ENCODE results near the gene CNKSR2. TPM values are rescaled to one million over a fixed set of nuclear protein-coding genes. Genes with fewer than 3 reads are reported as not detected.

Gene CNKSR2
- total and polyA plus RNA-seq, 4 donors: 0.55 to 3.3 (median 2.0) TPM

- no peaks in the 10 kb centered on the region for H3K4me1 ChIP-seq (ENCODE audit: control insufficient read depth in 4 of 4, insufficient read depth in 4 of 4, low read length in 3 of 4)
- H3K9me3 ChIP-seq (ENCODE audit: control insufficient read depth in 4 of 4, low read length in 3 of 4): no peaks in the 10 kb centered on the region
- no peak for DNase-seq (ENCODE audit: low spot score)
- H3K36me3 ChIP-seq (ENCODE audit: control insufficient read depth in 4 of 4, insufficient read depth in 3 of 4, low read depth in 1 of 4, low read length in 3 of 4): no peaks in the 10 kb centered on the region
- no peak overlapping the region for H3K4me3 ChIP-seq (ENCODE audit: low read depth in 1 of 3, low read length in 3 of 3)
- no peak for TF ChIP-seq YY1 (IDR thresholded peaks at IDR 0.05)
- peak in 1 of 2 donors; percentile 36 for TF ChIP-seq HNF4A (conservative IDR thresholded peaks at IDR 0.05)
- H3K27ac ChIP-seq (ENCODE audit: low read depth in 1 of 2, low read length in 2 of 2): no peak overlapping the region
- H3K27me3 ChIP-seq (ENCODE audit: control insufficient read depth in 4 of 4, insufficient read depth in 4 of 4, low read length in 3 of 4): no peaks in the 10 kb centered on the region
- H3K9ac ChIP-seq (ENCODE audit: low read depth in 1 of 2, low read length in 2 of 2): no peak overlapping the region
- 78% methylated on average over 5 of the region's 5 CpGs for WGBS
These were observed 237.9 kb downstream of the CNKSR2 start for GRCh38 chrX:21612154-21612553.

GRCh38 chrX:21616386-21616785 is 242.2 kb downstream of the CNKSR2 start:
- Histone ChIP-seq H3K9me3 (ENCODE audit: control insufficient read depth in 4 of 4, low read length in 3 of 4) (no peaks in the 10 kb centered on the region), H3K27ac (ENCODE audit: low read depth in 1 of 2, low read length in 2 of 2) (no peak overlapping the region), H3K36me3 (ENCODE audit: control insufficient read depth in 4 of 4, insufficient read depth in 3 of 4, low read depth in 1 of 4, low read length in 3 of 4) (no peaks in the 10 kb centered on the region), H3K9ac (ENCODE audit: low read depth in 1 of 2, low read length in 2 of 2) (no peak overlapping the region), H3K27me3 (ENCODE audit: control insufficient read depth in 4 of 4, insufficient read depth in 4 of 4, low read length in 3 of 4) (no peaks in the 10 kb centered on the region), H3K4me1 (ENCODE audit: control insufficient read depth in 4 of 4, insufficient read depth in 4 of 4, low read length in 3 of 4) (no peaks in the 10 kb centered on the region), H3K4me3 (ENCODE audit: low read depth in 1 of 3, low read length in 3 of 3) (no peak overlapping the region)
- WGBS: 88% methylated on average over 1 of the region's 1 CpG
- TF ChIP-seq ATF3 (IDR thresholded peaks at IDR 0.05) (no peak), SP1 (IDR thresholded peaks at IDR 0.05) (no peak), NR2F2 (IDR thresholded peaks at IDR 0.05) (no peak)
- DNase-seq (ENCODE audit: low spot score): no peak

- Histone ChIP-seq H3K27me3 (ENCODE audit: control insufficient read depth in 4 of 4, insufficient read depth in 4 of 4, low read length in 3 of 4) (no peaks in the 10 kb centered on the region), H3K9ac (ENCODE audit: low read depth in 1 of 2, low read length in 2 of 2) (no peak overlapping the region), H3K27ac (ENCODE audit: low read depth in 1 of 2, low read length in 2 of 2) (no peak overlapping the region), H3K4me3 (ENCODE audit: low read depth in 1 of 3, low read length in 3 of 3) (no peak overlapping the region), H3K36me3 (ENCODE audit: control insufficient read depth in 4 of 4, insufficient read depth in 3 of 4, low read depth in 1 of 4, low read length in 3 of 4) (no peaks in the 10 kb centered on the region), H3K9me3 (ENCODE audit: control insufficient read depth in 4 of 4, low read length in 3 of 4) (no peaks in the 10 kb centered on the region), H3K4me1 (ENCODE audit: control insufficient read depth in 4 of 4, insufficient read depth in 4 of 4, low read length in 3 of 4) (no peaks in the 10 kb centered on the region)
- TF ChIP-seq YY1 (IDR thresholded peaks at IDR 0.05): no peak
- TF ChIP-seq REST (IDR thresholded peaks at IDR 0.05): no peak
- TF ChIP-seq NR2F2 (IDR thresholded peaks at IDR 0.05): no peak
- TF ChIP-seq HNF4G (IDR thresholded peaks at IDR 0.05): no peak
- TF ChIP-seq EGR1 (IDR thresholded peaks at IDR 0.05; ENCODE audit: low read depth in 2 of 2): no peak
- no peak for TF ChIP-seq SP1 (IDR thresholded peaks at IDR 0.05)
- TF ChIP-seq FOXA1 (IDR thresholded peaks at IDR 0.05): no peak
- TF ChIP-seq TAF1 (conservative IDR thresholded peaks at IDR 0.05): no peak
- TF ChIP-seq HNF4A (conservative IDR thresholded peaks at IDR 0.05): no peak
- TF ChIP-seq CTCF (IDR thresholded peaks at IDR 0.05; ENCODE audit: low read depth, low read length, missing input control): no peak
- no peak for TF ChIP-seq RAD21 (IDR thresholded peaks at IDR 0.05)
- TF ChIP-seq JUND (IDR thresholded peaks at IDR 0.05): no peak
- TF ChIP-seq ZBTB33 (IDR thresholded peaks at IDR 0.05): no peak
- no peak for TF ChIP-seq FOXA2 (IDR thresholded peaks at IDR 0.05)
- no peak for TF ChIP-seq MAX (IDR thresholded peaks at IDR 0.05)
- no peak for TF ChIP-seq RXRA (IDR thresholded peaks at IDR 0.05)
- 94% methylated on average over 2 of the region's 2 CpGs for WGBS
- no peak for DNase-seq (ENCODE audit: low spot score)
These were observed 246.0 kb downstream of the CNKSR2 start for GRCh38 chrX:21620234-21620633.
